Activated CD4-positive, alpha-beta T cell treated with anti-CD3 and anti-CD28 coated beads, Interleukin-2, amount 50 U/mL, for 24 hours (primary cell): Measurements from ENCODE around the gene PRRC2C.

Source experiments
- DNase-seq, 2 donors: peaks; one replicate each; pipeline ENCODE4 v3.0.0-alpha.2; 2020; ENCODE audit warnings: low read depth in 1 of 2, low spot score in 1 of 2

The PRRC2C gene

DNA sequence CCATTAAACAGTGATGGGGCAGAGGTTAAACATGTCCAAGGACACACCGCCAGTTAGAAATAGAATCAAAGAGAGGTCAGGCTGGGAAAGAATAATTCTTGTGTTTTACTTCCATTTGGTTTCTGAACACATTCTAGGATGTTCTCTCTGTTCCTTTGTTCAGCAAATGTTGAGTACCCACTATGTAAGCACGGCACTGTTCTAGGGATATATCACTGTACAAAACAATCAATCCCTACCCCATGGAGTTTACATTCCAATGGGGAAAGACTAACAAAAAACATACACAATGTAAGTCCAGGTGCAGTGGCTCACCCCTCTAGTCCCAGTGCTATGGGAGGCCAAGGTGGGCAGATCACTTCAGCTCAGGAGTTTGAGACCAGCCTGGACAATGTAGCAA lies 142.9 kb downstream of the PRRC2C start:
- DNase-seq = no peak

DNA sequence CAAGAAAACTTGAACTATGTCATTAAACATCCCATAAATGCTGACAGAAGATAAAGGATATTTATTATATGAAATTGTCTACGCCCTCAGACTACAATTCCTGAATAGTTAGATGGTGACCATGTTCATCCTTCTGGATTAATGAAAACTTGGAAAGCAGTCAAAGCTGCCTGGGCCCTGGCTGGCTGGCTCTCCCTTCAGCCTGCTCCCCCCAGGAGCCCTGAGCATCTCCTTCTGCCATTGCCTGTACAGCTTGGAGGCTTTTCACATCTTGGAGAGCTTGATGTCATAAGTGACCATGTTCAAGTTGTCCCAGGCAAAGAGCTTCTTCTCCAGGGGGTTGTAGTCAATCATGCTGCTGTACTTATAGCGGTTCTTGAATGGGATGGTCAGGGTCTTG lies 150.3 kb downstream of the PRRC2C start:
- DNase-seq = no peak

DNA sequence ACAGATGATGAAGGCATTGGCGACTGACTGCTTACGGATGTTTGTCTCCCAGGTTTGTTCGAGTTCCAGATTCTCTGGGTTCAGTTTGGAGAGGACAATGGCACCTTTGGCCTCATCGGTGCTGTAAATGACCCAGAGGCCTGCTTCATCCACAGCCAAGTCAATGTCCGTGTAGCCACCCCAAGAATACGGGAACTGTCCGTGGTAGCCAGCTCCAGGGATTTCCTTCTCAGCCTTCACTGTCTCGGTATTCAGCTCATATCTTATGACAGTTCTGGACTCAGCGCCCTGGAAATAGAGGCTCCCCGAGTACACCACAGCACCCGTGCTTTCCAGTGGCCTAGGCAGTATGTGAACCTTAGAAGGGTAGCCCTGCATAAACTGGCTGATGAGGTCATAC lies 150.8 kb downstream of the PRRC2C start:
- DNase-seq = no peak

DNA sequence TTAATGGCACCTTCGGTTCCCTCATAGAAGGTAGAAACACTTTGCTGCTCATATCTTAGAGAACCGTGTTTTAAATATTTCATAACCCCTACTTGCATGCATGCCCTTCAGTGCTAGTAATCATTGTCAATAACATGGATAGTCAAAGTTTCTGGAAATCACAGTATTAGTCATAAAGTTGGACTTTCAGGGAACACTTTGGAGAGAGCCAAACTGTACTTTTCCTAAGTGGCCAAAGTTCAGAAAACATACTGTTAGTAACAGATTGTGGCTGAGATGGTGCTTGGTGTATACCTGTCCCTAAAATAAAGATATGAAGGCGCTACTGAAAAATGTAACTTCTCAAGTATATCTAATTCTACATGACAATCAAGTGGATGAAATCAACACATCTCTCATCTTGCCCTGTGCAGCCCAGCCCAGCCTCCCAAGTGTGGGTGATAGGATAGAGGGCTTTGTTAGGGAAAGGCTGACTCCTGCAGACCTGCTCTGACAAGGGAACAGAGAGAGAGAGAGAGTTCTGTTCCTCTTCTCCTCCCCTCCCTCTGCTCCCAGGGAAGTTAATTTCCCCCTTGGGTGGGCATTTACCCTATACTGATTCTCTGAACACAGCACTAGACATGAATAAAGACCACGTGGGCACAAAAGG lies 152.7 kb downstream of the PRRC2C start:
- no peak for DNase-seq

DNA sequence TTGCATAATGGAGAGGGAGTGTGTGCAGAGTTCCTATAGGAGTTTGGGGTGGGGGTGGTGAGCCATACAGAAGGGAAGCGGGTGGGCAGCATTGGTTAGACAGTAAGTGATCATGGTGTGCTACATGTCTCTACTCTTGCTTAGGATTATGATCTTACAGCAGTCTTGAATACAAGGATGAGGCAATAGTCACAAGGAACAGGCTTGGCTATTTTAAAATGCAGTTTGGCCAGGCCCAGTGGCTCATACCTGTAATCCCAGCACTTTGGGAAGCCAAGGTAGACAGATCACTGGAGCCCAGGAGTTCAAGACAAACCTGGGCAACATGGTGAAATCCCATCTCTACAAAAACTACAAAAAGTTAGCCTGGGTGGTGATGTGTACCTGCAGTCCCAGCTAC lies 154.9 kb downstream of the PRRC2C start:
- DNase-seq = no peak

DNA sequence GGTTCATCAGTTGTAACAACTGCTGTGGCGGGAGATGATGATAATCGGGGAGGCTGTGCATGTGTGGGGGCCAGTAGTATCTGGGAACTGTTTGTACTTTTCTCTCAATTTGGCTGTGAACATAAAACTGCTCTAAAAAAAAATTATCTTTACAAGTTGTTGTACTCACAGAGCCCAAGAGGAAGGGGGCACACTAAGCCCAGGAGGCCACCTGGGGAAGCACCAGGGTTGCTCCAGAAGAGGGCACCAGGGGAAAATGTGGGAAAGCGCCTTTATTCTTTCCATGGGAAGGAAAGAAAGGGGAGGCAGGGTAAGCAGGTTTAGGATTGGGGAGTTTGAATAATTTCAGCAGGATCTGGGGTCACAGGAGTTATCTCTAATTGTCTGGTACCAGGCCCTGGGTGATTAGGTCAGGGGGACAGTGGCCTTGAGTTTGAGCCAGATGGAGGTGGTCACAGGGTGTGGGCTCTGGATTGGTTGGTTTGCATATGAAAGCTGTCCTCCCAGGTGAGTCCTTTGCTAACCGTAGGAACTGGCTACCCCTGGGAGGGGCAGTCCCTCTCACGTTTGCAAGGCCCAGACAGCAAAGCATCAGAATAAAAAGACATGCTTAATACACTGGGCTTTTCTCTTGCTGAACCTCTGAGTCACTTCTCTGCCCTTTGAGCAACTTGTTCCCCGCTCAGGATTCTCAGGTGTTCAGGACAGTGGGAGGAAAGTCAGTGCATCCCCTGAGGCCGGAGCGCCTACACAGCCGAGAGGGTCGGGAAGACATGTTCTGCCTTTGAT lies 155.9 kb downstream of the PRRC2C start:
- DNase-seq = no peak

DNA sequence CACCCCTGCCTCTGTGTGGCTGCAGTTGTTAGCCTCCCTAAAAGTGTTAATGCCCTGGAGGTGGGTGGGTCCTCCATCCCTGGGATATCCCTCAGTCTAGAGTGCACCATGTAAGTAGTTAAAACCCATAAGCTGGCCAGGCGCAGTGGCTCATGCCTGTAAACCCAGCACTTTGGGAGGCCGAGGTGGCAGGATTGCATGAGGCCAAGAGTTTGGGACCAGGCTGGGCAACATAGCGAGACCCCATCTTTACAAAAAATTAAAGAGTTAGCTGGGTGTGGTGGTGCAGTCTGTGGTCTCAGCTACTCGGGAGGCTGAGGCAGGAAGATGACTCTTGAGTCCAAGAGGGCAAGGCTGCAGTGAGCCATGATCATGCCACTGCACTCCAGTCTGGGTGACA lies 156.9 kb downstream of the PRRC2C start:
- no peak for DNase-seq
